WERI-Rb-1 (cell line): Measurements from ENCODE around the gene MON2.

Experiments
- DNase-seq: peaks from one replicate; pipeline ENCODE4 v3.0.0-alpha.2; 2020
- H3K27ac ChIP-seq: fragments of 250-450 bp; sonication (Bioruptor Pico); 2 replicates; pipeline ENCODE4 v1.5.1; 2020; ENCODE audit warnings: mild to moderate bottlenecking, moderate library complexity
- H3K27me3 ChIP-seq: fragments of 250-450 bp; sonication (Bioruptor Pico); 2 replicates; pipeline ENCODE4 v1.5.1; 2021; ENCODE audit warnings: mild to moderate bottlenecking, low read depth, moderate library complexity; ENCODE audit not compliant: insufficient read depth, severe bottlenecking
- H3K36me3 ChIP-seq: fragments of 250-450 bp; sonication (Bioruptor Pico); 2 replicates; pipeline ENCODE4 v1.5.1; 2020; ENCODE audit warnings: mild to moderate bottlenecking, moderate library complexity
- H3K4me3 ChIP-seq: 2 replicates; pipeline ENCODE4 v1.5.1; 2011; ENCODE audit warnings: low read depth, mild to moderate bottlenecking, control low read depth, low read length
- H3K9me3 ChIP-seq: fragments of 250-450 bp; sonication (Bioruptor Pico); 2 replicates; pipeline ENCODE4 v1.5.1; 2021; ENCODE audit warnings: mild to moderate bottlenecking, moderate library complexity; ENCODE audit not compliant: severe bottlenecking
- CTCF ChIP-seq: IDR thresholded peaks from 2 replicates; pipeline ENCODE4 v1.5.1; 2011; ENCODE audit warnings: low read depth, mild to moderate bottlenecking, control low read depth, inconsistent platforms, low read length

Gene MON2

GRCh38 chr12:62469704-62470103, 3.1 kb downstream of the MON2 start:
- no peak for TF ChIP-seq CTCF
- H3K4me3 ChIP-seq = no peak overlapping the region
- no peaks in the 10 kb centered on the region for H3K27me3 ChIP-seq
- no peaks in the 10 kb centered on the region for H3K9me3 ChIP-seq
- H3K27ac ChIP-seq = no peak overlapping the region
- H3K36me3 ChIP-seq = peaks cover 8% of the 10 kb centered on the region
- DNase-seq = no peak

- no peak for TF ChIP-seq CTCF
- H3K9me3 ChIP-seq = no peaks in the 10 kb centered on the region
- no peak overlapping the region for H3K27ac ChIP-seq
Observed at GRCh38 chr12:62471734-62472133, 5.1 kb downstream of the MON2 start.

GRCh38 chr12:62472472-62472871, 5.8 kb downstream of the MON2 start:
- DNase-seq = no peak
- Histone ChIP-seq H3K4me3 (no peak overlapping the region), H3K27ac (no peak overlapping the region), H3K9me3 (no peaks in the 10 kb centered on the region), H3K36me3 (peaks cover 8% of the 10 kb centered on the region), H3K27me3 (no peaks in the 10 kb centered on the region)
- TF ChIP-seq CTCF = 0 out of 2 replicates have a peak, but pooled peaks have one; percentile 4

More at GRCh38 chr12:62471734-62472133, 5.1 kb downstream of the MON2 start:
- H3K36me3 ChIP-seq = peaks cover 8% of the 10 kb centered on the region
- no peak overlapping the region for H3K4me3 ChIP-seq
- no peaks in the 10 kb centered on the region for H3K27me3 ChIP-seq
- no peak for DNase-seq

GRCh38 chr12:62481843-62482540, 15.4 kb downstream of the MON2 start:
- Histone ChIP-seq H3K27ac (no peak overlapping the region), H3K4me3 (no peak overlapping the region), H3K27me3 (no peaks in the 10 kb centered on the region), H3K36me3 (peaks cover 5% of the 10 kb centered on the region; the same call in 1 of the 2 replicates), H3K9me3 (no peaks in the 10 kb centered on the region)
- TF ChIP-seq CTCF = no peak
- DNase-seq = no peak

- no peak overlapping the region for H3K4me3 ChIP-seq
- H3K36me3 ChIP-seq = peaks cover 2% of the 10 kb centered on the region; the same call in 1 of the 2 replicates
- H3K27ac ChIP-seq = no peak overlapping the region
- DNase-seq = no peak
- H3K27me3 ChIP-seq = no peaks in the 10 kb centered on the region
- H3K9me3 ChIP-seq = no peaks in the 10 kb centered on the region
- no peak for TF ChIP-seq CTCF
Observed at GRCh38 chr12:62482769-62483168, 16.1 kb downstream of the MON2 start.

GRCh38 chr12:62484233-62484632, 17.6 kb downstream of the MON2 start:
- Histone ChIP-seq H3K9me3 (no peaks in the 10 kb centered on the region), H3K27ac (no peak overlapping the region), H3K4me3 (no peak overlapping the region), H3K27me3 (no peaks in the 10 kb centered on the region), H3K36me3 (no peaks in the 10 kb centered on the region; the same call in 1 of the 2 replicates)
- no peak for TF ChIP-seq CTCF
- no peak for DNase-seq
